Activated naive CD4-positive, alpha-beta T cell treated with anti-CD3 and anti-CD28 coated beads, Interleukin-2, amount 50 U/mL, for 16 hours (primary cell): ENCODE data around the gene LRBA.
A peak's percentile ranks its signal among the peaks of the same experiment; 100 is the strongest.
"Not testable (repeated sequence)": the region's sequence is repeated elsewhere in the genome, so short reads cannot be mapped to it uniquely, and the experiment has no call there.

Experiments
- DNase-seq: peaks from one replicate; pipeline ENCODE4 v3.0.0-alpha.2; 2020

LRBA gene

DNA sequence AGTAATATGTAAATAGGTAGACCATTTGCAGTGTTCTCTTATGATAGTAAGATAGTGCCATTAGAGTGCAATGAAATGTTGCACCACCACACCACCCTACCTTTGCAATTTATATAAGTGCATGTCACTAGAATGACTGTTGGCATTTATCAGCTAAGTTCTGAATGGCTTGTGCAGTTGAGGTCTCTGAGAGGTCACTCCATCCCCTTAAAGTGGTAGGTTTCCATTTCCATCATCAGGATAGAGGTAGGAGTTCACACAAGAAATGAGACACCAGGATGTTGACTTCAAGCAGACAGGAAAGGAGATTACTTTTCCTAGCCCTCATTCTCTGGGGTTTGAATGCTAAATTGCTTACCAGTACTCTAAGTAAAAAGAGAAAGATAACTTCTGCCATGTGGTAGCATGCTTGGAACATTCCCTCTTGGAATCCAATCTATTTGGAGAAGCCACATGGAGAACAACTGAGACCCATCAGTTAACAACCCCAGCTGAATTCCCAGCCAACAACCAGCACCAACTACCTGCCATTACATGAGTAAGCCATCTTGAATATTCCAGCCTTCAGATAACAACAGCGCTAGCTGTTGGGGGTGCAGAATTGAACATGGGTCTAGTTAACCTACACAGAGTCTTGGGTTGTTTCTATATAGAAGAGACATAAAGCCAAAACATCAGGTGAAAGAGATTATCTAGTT is 6.7 kb upstream of the LRBA start:
- DNase-seq, result no peak

DNA sequence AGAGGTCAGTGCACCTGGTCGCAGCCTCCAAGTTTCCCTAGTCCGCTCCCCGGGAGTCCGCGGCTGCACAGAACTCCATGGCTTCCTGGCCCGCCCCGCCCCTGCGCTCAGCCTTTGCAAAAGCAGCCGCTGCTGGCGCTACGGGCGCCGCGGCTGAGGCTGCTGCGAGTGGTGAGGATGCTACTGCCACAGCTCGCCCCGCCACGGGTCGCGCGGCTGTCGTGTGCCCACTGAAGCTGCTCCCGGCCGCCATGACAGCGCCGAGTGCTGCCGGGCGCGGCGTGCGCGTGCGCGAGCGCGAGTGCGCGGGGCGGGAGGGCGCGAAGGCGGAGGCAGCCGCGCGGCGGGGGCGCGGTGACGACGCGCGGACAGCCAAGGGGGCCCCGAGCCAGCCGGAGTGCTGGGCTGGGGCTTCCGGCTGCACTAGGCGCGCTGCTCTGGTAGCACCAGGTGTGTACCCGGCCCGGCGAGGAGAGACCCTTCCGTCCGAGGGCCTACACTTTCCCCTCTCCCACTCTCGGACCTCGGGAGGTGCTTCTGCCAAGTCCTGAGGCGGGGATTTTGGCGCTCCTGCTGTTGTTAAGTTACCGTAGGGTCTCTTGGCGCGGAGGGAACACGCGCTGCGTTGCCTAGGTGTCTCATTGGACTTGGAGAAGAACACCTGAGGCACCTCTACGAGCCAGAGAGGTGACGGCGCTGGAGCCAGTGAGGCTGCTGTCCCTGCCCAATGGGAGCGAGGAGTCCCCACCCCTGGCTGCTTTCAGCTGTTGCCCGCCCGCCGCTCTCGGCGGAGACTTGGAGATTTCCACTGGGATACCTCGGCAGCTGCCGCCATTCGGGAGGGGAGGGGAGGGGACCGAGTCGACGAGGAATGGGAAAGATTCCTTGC is 619 bp upstream of the LRBA start:
- peak; percentile 87 for DNase-seq

DNA sequence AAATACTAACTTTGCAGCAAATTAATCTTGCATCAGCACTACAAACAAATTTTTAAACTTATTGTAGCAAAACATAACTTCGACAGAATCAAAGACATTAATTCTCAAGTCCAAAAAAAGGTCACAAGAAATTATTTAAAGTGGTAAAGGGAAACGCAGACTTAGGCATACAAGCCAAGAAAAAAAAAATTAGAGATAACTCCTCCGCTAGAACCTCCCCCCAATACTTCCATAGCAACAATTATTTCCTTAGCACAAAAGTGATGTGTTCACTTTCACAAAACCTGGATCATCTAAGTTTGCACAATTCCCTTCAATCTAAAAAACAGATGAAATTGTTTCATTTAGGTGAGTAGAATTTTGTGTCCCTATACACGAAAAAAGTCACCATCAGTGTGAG is 1.1 kb downstream of the LRBA start:
- no peak for DNase-seq

DNA sequence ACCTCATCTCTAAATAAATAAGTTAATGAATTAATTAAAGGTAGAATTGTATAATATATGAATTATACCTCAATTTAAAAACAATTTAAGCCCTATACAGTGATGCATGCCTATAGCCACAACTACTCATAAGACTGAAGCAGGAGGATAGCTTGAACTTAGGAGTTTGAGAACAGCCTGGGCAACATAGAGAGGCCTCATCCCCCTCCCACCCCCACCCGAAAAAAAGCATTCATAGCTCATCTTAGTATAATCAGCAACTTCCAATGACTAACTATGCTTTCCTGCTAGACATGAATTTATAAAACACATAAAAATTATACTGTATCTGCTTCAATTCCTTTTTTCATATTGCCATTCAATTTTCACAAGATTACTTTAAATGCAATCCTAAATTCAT is 1.6 kb downstream of the LRBA start:
- no peak for DNase-seq

DNA sequence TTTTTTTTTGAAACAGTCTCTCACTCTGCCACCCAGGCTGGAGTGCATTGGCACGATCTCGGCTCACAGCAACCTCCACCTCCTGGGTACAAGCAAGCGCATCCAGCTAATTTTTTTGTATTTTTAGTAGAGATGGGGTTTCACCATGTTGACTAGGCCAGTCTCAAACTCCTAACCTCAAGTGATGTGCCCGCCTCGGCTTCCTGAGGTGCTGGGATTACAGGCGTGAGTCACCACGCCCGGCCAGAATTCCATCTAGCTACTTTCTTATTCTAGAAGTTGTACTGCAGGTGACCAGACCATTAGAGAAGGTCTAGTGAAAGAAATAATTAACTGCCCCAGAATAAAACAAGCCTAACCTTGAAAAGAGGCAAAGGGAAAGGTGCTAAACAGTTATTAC is 2.3 kb downstream of the LRBA start:
- no peak for DNase-seq

DNA sequence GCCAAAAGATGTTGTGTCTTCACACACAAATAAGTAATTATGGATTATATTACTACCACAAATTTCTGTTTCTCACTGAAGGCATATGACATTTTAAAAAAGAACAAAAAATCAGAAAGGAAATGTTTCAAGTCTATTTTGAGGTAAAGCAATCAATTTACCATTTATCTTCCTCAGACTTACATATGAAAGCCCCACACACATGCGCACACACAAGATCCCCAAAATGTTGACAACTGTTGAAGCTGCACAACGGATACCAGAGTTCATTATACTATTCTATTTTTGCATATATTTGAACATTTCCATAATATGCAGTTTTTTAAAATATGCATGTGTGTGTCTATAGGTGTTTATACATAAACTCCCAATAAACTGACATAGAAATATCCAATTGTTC is 2.7 kb downstream of the LRBA start:
- no peak for DNase-seq

DNA sequence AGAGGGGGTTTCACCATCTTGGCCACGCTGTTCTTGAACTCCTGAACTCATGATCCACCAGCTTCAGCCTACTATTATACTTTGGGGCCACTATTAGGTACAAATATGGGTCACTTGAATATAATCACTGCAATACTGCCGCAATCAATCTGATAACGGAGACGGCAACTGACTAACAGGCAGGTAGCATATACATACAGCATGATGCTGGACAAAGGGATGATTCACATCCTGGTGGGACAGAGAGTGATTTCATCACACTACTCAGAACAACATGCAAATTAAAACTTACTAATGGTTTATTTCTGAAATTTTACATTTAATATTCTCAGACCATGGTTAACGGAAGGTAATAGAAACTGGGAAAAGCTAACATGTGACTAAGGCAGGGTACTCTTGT is 10.9 kb downstream of the LRBA start:
- no peak for DNase-seq

DNA sequence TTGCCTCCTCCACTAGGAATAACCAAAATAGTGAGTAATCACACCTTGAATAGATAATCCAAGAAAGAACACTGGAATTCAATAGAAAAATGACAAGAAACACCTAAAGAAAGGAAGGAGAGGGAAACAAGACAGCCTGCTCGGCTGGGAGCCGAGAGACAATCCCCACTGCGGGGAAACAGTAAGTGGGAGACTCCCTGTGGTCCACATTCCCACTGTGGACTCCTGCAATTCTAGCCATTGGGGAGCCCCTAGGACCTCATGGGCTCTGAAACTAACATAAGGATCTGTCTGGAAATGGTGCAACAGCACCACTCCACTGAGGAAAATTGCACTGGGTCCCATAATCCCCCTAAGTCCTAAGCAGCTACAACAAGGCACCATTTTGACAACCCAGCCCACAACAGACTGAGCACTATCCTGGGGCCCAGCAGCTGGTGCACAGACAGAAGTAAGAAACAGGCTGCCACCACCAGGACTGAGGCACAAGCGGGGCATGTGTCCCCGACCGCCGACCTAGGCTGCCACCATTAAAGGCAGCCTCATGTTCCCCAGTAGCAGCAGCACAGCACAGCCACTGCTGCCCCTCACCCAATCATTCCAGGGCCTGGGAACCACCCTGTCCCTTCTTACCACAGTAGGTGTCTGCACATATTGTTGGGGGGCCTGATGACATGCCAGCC is 14.2 kb downstream of the LRBA start:
- no peak for DNase-seq

DNA sequence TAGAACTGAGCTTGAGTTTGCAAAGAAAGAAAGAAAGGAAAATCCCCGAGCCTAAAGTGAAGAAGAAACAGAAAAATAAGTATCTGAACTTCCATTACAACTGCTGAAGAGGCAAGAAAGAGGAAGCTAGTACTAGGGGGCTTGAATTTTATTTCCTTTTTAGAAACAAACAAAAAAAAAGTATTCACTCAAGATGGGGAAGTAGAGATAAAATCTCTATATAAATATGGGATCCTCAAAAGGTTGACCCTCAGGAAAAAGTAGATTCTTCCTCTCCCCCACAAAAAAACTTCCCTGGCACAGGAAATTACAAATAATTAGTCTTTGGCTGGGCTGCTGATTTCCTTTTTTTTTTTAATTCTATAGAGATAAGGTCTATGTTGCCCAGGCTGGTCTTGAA is 16.0 kb downstream of the LRBA start:
- DNase-seq, result no peak

DNA sequence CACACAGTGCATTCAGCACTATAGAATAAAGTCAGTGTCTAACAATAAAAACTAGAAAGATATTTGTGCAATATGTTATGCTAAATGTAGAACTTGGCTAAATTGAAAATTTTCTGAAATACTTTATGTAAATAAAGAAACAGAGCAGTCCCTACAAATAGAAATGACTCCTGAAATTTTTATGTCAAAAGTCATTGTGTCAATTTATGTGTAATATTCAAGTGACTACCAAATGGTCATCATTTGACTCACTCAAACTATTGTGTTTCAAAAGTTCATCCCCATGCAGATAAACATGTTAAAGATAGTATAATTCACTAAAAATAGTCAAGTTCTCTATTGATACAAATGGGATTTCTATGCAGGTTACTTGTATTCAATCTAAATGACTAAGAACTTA is 17.9 kb downstream of the LRBA start:
- DNase-seq, result no peak

DNA sequence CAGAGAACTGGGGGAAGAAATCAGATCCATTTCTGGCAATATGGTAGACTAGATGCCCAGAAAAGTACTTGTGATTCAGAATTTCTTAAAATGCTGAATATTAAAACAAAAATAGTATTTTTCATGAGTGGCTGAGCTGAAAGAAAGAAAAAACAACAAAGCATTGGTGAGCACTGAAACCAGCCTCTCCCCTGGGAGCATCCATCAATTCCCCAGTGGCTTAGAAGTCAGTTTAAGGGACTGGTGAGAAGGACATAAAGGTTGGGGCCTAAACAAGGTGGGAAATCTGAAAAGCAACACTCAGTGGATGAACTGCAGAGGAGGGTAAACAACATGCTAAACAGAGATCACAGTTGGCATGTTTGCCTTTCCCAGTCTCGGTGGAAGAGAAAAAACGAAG is 20.4 kb downstream of the LRBA start:
- DNase-seq, result no peak

DNA sequence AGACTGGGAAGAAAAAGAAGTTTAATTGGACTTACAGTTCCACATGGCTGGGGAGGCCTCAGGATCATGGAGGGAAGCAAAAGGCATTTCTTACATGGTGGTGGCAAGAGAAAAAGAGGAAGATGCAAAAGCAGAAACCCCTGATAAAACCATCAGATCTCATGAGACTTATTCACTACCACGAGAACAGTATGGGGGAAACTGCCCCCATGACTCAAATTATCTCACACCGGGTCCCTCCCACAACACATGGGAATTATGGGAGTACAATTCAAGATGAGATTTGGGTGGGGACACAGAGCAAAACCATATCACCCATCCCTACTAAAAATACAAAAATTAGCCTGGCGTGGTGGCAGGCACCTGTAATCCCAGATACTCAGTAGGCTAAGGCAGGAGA is 21.5 kb downstream of the LRBA start:
- not testable (repeated sequence) for DNase-seq

DNA sequence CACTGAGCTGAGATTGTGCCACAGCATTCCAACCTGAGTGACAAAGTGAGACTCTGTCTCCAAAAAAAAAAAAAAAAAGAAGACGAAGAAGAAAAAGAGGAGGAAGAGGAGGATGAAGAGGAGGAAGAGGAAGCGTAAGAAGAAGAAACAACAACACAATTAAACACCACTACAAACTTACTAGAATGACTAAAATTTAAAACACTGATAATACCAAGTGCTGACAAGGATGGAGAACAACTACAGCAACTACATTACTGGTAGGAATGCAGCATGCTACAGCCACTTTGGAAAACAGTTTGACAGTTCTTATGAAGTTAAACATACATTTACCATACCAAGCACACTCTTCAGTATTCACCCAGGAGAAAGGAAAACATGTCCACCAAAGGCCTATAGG is 24.1 kb downstream of the LRBA start:
- DNase-seq, result no peak

DNA sequence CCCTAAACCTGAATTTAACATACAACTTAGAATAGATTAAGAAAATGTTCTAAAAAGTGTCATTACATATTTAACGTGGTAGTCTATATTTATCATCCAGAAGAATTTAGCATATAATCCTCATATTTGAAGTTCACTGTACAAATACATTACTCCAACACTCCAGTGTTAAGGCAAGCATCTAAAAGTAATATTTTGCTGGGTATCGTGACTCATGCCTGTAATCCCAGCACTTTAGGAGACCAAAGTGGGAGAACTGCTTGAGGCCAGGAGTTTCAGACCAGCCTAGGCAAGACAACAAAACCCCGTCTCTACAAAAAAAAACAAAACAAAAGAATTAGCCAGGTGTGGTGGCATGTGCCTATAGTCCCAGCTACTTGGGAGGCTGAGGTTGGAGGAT is 24.8 kb downstream of the LRBA start:
- DNase-seq, result no peak

DNA sequence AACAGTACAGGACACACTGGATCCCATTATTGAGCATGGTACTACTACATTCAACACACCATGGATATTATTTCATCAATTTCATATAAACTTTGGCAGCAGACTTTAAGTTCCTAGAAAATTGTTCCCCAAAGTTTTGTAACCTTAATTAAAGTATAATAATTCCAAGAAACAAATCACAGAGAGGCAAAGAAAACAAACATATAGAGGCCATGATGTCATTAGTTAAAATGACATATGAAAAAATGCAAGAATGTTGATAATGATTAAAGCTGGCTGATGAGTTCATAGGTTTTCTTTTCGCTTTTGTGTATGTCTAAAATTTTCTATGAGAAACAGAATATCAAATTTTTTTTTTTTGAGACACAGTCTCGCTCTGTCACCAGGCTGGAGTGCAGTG is 26.8 kb downstream of the LRBA start:
- DNase-seq, result no peak

DNA sequence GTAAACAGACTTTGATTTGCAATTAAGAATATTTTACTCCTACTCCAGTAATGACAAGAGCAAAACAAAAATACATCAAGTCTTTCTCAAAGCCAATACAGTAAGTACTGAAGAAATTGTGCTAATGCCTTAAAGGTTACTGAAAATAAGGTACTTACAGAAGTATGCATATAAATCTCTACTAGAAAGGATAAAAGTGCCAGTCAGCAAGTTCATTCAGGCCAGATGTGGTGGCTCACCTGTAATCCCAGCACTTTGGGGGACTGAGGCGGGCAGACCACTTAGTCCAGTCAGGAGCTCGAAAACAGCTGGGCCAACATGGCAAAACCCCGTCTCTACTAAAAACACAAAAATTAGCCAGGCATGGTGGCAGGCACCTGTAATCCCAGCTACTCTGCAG is 27.9 kb downstream of the LRBA start:
- DNase-seq, result no peak

DNA sequence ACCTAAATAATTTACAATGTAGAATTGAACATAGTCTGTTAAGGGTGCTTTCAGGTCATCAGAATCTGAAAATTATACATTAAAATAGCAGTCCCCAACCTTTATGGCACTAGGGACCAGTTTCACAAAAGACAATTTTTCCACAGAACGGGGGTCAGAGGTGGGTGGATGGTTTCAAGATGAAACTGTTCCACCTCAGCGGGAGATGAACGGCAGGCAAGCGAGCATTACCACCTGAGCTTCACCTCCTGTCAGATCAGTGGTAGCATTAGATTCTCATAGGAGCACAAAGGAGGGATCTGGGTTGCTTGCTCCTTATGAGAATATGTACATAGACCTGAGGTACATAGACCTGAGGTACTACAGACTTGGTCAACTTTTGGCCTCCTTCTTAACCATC is 29.0 kb downstream of the LRBA start:
- peak; percentile 29 for DNase-seq

DNA sequence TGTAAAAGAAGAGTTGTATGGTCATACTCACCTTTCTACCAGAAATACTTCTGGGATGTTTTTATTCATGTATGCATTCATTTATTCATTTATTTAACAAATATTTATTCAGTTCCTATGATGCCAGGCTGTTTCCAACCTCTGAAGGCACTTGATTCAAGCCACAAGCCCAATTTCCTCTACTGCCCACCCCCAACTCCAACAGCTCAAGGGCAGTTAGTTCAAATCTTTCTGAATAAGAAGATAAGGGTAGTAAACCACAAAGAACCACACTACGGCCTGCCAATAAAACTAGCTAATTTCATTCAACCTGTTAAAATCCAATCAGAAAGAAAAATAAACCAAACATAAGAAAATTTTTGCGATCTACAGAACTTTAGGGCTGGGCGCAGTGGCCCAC is 31.2 kb downstream of the LRBA start:
- DNase-seq, result no peak

DNA sequence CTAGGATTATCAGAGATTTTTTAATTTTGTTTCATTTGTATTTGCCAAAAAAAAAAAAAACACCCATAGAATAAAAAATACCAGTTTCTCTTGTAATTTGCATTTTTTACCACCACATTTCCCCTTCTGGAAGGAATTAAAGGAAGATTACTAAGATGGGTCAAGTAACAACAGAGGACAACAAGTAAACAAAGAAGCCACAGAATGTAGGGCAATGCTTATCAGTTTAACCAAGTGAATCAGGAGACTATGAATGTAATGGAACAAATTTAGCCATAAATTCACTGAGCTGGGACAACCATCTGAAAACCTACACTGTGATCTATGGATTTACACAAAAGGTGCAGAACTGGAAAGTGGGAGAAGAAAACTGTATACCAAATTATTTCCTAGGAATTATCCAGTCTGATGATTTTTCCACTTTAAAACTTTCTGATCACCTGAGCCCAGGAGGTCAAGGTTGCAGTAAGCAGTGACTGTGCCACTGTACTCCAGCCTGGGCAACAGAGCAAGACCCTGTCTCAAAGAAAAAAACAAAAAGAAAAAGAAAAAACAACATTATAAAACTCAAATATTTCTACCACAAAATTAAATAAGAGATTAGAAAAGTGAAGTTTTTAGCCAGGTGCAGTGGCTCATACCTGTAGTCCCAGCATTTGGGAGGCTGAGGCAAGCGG is 32.4 kb downstream of the LRBA start:
- no peak for DNase-seq

DNA sequence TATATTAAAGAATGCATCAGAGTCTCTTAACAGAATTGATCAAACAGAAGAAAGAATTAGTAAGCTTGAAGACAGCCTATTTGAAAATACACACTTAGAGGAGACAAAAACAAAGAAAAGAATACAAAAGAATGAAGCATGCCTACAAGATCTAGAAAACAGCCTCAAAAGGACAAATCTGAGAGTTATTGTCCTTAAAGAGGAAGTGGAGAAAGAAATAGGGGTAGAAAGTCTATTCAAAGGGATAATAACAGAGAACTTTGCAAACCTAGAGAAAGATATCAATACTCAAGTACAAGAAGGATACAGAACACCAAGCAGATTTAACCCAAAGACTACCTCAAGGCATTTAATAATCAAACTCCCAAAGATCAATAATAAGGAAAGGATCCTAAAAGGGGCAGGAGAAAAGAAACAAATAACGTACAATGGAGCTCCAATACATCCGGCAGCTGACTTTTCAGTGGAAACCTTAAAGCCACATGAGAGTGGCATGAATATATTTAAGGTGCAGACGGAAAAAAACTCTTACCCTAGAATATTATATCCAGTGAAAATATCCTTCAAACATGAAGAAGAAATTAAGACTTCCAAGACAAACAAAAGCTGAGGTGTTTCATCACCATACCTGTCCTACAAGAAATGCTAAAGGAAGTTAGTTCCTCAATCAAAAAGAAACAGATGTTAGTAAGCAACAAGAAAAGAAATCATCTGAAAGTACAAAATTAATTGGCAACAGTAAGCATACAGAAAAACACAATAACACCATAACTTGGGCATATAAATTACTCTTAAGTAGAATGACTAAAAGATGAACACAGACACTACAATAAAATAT is 36.1 kb downstream of the LRBA start:
- no peak for DNase-seq

DNA sequence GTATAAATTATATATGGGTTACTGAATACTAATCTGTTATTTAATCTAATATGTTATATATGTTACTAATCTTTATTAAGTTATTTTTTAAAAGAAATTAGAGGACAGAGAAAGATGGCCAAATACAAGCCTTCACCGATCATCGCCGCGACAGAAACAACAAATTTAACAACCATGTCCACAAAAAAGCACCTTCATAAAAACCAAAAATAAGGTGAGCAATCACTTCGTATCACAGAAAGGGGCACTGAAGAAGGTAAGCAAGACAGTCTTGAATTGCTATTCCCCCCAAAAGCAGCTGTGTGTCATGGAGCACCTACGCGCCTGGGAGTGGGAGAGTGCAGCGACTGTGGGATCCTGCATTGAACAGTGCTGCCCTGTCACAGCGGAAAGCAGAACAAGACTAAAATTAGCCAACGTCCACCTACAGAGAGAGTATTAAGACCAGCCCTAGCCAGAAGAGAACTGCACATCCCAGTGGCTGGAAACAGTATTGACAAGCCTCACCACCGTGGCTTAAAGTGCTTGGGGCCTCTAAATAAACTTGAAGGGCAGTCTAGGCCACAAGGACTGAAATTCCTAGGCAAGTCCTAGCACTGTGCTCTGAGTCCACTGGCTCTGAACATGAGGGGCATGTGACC is 38.5 kb downstream of the LRBA start:
- no peak for DNase-seq

DNA sequence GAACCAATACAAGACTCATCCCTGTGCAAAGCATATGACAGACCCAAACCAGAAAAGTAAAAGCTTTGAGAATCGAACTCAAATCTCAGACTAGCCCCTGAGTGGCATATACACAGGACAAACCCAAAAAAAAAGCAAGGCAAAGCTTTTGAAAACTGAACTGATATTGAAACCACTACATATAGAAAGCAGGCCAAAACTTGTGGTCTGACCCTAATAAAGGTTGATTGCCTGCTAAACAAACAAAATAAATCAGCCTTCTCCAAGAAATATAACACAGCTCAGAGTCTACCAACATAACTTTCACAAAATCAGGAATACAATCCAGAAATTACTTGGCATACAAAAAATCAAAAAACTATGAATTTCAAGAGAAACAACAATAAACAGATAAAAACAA is 40.3 kb downstream of the LRBA start:
- DNase-seq, result no peak
